B cell (primary cell): ENCODE data around the gene SPOP. TPM values are rescaled to one million over a fixed set of nuclear protein-coding genes. Genes with fewer than 3 reads are reported as not detected.

Experiments used
- ATAC-seq: fragments of 200-7000 bp; cut with Tn5 transposase; one replicate; pipeline ENCODE4 v1.10.0; 2021; ENCODE audit warnings: low read depth, mild to moderate bottlenecking, moderate number of reproducible peaks, moderate library complexity
- CTCF ChIA-PET: fragments of 350-600 bp; sonication (Branson Sonifier 250); formaldehyde crosslinking; loops from one replicate; lab custom pipeline; 2021; ENCODE audit warnings: antibody characterized with exemption, inconsistent platforms; lab: Charles Lee
- POLR2A ChIA-PET: fragments of 350-600 bp; sonication (Branson Sonifier 250); formaldehyde crosslinking; loops from one replicate; lab custom pipeline; 2021; ENCODE audit warnings: antibody characterized with exemption; lab: Charles Lee
- DNase-seq: peaks from one replicate; pipeline ENCODE4 v3.0.0; 2013
- H2AFZ ChIP-seq: 2 replicates; pipeline ENCODE4 v1.6.1; 2012; ENCODE audit warnings: mild to moderate bottlenecking, low read depth, low read length; ENCODE audit not compliant: insufficient read depth, poor library complexity, severe bottlenecking
- H3K27ac ChIP-seq, 2 donors: 1 replicate in 1 of 2; 2 replicates in 1 of 2; pipeline ENCODE4 v1.5.1; 2012 to 2013; ENCODE audit warnings: low read length in 2 of 2, mild to moderate bottlenecking in 2 of 2, moderate library complexity in 1 of 2
- H3K27me3 ChIP-seq, 4 experiments: fragments of 200-600 bp in 1 of 4; sonication (generic) in 1 of 4; replicated peaks in 1 of 4; 1 replicate in 2 of 4; 2 replicates in 2 of 4; pipeline versions ENCODE4 v1.6.1 to v1.7.0; 2013 to 2016; ENCODE audit warnings: low read length in 3 of 4, mild to moderate bottlenecking in 2 of 4, mixed read lengths in 1 of 4, moderate library complexity in 1 of 4; ENCODE audit not compliant: insufficient read depth in 4 of 4, control insufficient read depth in 3 of 4; ENCODE audit errors: control extremely low read depth in 1 of 4
- H3K36me3 ChIP-seq, 2 experiments: replicated peaks in 1 of 2; 1 replicate in 1 of 2; 2 replicates in 1 of 2; pipeline versions ENCODE4 v1.6.1 to v1.7.1; 2013; ENCODE audit warnings: low read length in 1 of 2; ENCODE audit not compliant: insufficient read depth in 2 of 2, control insufficient read depth in 1 of 2; ENCODE audit errors: control extremely low read depth in 1 of 2, extremely low read depth in 1 of 2
- H3K4me1 ChIP-seq, 2 donors: fragments of 200-600 bp in 1 of 2; sonication (generic) in 1 of 2; 1 replicate in 1 of 2; 2 replicates in 1 of 2; pipeline versions ENCODE4 v1.5.1 to v1.6.1; 2013 to 2017; ENCODE audit warnings: low read length in 2 of 2; ENCODE audit not compliant: control insufficient read depth in 2 of 2, insufficient read depth in 2 of 2
- H3K4me2 ChIP-seq: replicated peaks from 2 replicates; pipeline ENCODE3; 2012; ENCODE audit warnings: mild to moderate bottlenecking, low read depth, low read length; ENCODE audit not compliant: poor library complexity, severe bottlenecking
- H3K4me3 ChIP-seq, 5 experiments: fragments of 200-600 bp in 1 of 5; sonication (generic) in 1 of 5; 1 replicate in 3 of 5; 2 replicates in 2 of 5; pipeline versions ENCODE4 v1.5.1 to v1.7.0; 2011 to 2016; ENCODE audit warnings: low read length in 4 of 5, mild to moderate bottlenecking in 4 of 5, low read depth in 2 of 5, control low read depth in 1 of 5, moderate library complexity in 1 of 5; ENCODE audit not compliant: insufficient read depth in 1 of 5; ENCODE audit errors: control extremely low read depth in 1 of 5, extremely low read depth in 1 of 5
- H3K79me2 ChIP-seq: fragments of 200-600 bp; sonication (generic); one replicate; pipeline ENCODE4 v1.6.0; 2016; ENCODE audit warnings: low read length; ENCODE audit not compliant: control insufficient read depth, insufficient read depth
- H3K9ac ChIP-seq: fragments of 200-600 bp; sonication (generic); 2 replicates; pipeline ENCODE4 v1.6.1; 2017; ENCODE audit warnings: mild to moderate bottlenecking, low read length, moderate library complexity
- H3K9me3 ChIP-seq, 3 donors: one replicate each; pipeline versions ENCODE4 v1.6.1 to v1.7.1; 2013; ENCODE audit warnings: low read length in 2 of 3; ENCODE audit not compliant: control insufficient read depth in 2 of 3, insufficient read depth in 1 of 3; ENCODE audit errors: control extremely low read depth in 1 of 3
- H4K20me1 ChIP-seq: 2 replicates; pipeline ENCODE4 v1.6.0; 2012; ENCODE audit warnings: mild to moderate bottlenecking, low read length; ENCODE audit not compliant: insufficient read depth, control insufficient read depth, poor library complexity, severe bottlenecking
- H3K27ac Mint-ChIP-seq: one replicate; pipeline ENCODE4 v1.8.0; 2021; ENCODE audit warnings: mixed read lengths
- H3K27me3 Mint-ChIP-seq: one replicate; pipeline ENCODE4 v1.8.0; 2021; ENCODE audit warnings: mixed read lengths
- H3K4me1 Mint-ChIP-seq: one replicate; pipeline ENCODE4 v1.8.0; 2021; ENCODE audit warnings: mixed read lengths
- H3K4me3 Mint-ChIP-seq: one replicate; pipeline ENCODE4 v1.8.0; 2021; ENCODE audit warnings: mixed read lengths
- H3K9me3 Mint-ChIP-seq: one replicate; pipeline ENCODE4 v1.8.0; 2022; ENCODE audit warnings: mixed read lengths; ENCODE audit not compliant: insufficient read depth
- CTCF ChIP-seq: fragments of 200-600 bp; IDR thresholded peaks from one replicate; pipeline ENCODE4 v1.8.0; 2022; ENCODE audit warnings: antibody characterized with exemption, mild to moderate bottlenecking
- EZH2 ChIP-seq: IDR thresholded peaks from 2 replicates; pipeline ENCODE4 v1.6.1; 2012; ENCODE audit warnings: borderline replicate concordance, low read depth, mild to moderate bottlenecking, moderate library complexity, low read length; ENCODE audit not compliant: insufficient read depth, poor library complexity, severe bottlenecking
- WGBS: methylation state at CpG from one replicate; pipeline ENCODE4 v1.1.5; 2013; ENCODE audit warnings: missing lambda C conversion rate; ENCODE audit not compliant: insufficient coverage; 5-methylcytosine and 5-hydroxymethylcytosine counted together
- intact Hi-C: fragments of 100-400 bp; cut with micrococcal nuclease; formaldehyde crosslinking; loops from one replicate; pipeline ENCODE4 v1.10.0; 2022
- polyA plus RNA-seq: library from polyadenylated mRNA; depleted of rRNA; stranded (reverse); fragments of >200 nt; gene quantifications from 2 replicates; pipeline ENCODE4 v1.2.3, GENCODE V29; 2012
- total RNA-seq, 2 donors: library from RNA; stranded (reverse); fragments of 120-200 nt in 1 of 2; gene quantifications; 1 replicate in 1 of 2; 2 replicates in 1 of 2; pipeline versions ENCODE4 v1.2.3 to v1.2.4, GENCODE V29; 2013 to 2022

Gene SPOP
- total and polyA plus RNA-seq, 2 donors (not counting 1 experiment from before 2014, with no cell fraction given) = 27.0 to 72.1 TPM

- ChIA-PET CTCF (interaction anchor here (0.8 to 5.6 kb wide), 31 partner anchors 10 to 442 kb away, joined by 3 to 152 read pairs (median 6); partner anchors contain the start of genes NGFR and PHB1), POLR2A (no interaction called here)
- TF ChIP-seq CTCF (no peak), EZH2 (no peak)
- Histone ChIP-seq H4K20me1 (no peaks in the 10 kb centered on the region), H3K4me1 (peaks cover 0 to 6% of the 10 kb centered on the region in 2 donors), H3K9me3 (peaks cover 0 to 3% (median 0%) of the 10 kb centered on the region in 3 donors), H3K4me2 (peak overlapping the region; percentile 53), H3K9ac (no peak overlapping the region), H3K27ac (no peak overlapping the region), H3K4me3 (no peak overlapping the region), H2AFZ (peak overlapping the region; percentile 35), H3K36me3 (no peaks in the 10 kb centered on the region), H3K27me3 (peaks cover 0 to 7% (median 0%) of the 10 kb centered on the region in 4 experiments), H3K79me2 (no peaks in the 10 kb centered on the region)
- Mint-ChIP-seq H3K9me3 (no peaks in the 10 kb centered on the region), H3K27ac (no peak overlapping the region), H3K4me1 (peaks cover 1% of the 10 kb centered on the region), H3K4me3 (no peak overlapping the region), H3K27me3 (peaks cover 5% of the 10 kb centered on the region)
- 87% methylated on average over 15 of the region's 19 CpGs for WGBS
- DNase-seq (no peak), ATAC-seq (no peak)
- intact Hi-C loops = loop anchor here (1.0 to 2.0 kb wide), 4 partner anchors 59 to 241 kb away; no protein-coding TSS in a partner anchor
These were observed 122.2 kb downstream of the SPOP start for GRCh38 chr17:49555495-49556222.
